A549 (cell line): Measurements from ENCODE around the gene CCDC157.

ENCODE experiments used
- CTCF ChIP-seq: fragments of >200 bp; sonication (Bioruptor Twin); formaldehyde crosslinking; IDR thresholded peaks from 3 replicates; pipeline ENCODE4 v1.5.1; 2016
- E2F6 ChIP-seq: IDR thresholded peaks from 2 replicates; pipeline ENCODE4 v1.6.1; 2012; ENCODE audit warnings: low read depth, borderline replicate concordance
- JUN ChIP-seq, 2 experiments: fragments of >200 bp; sonication (Bioruptor Twin); formaldehyde crosslinking; IDR thresholded peaks; 2 replicates in 1 of 2; 3 replicates in 1 of 2; pipeline ENCODE4 v1.6.1; 2016 to 2017
- PBX3 ChIP-seq: IDR thresholded peaks from 2 replicates; pipeline ENCODE4 v1.6.1; 2012
- POLR2A ChIP-seq: IDR thresholded peaks from 2 replicates; pipeline ENCODE4 v1.6.1; 2012; ENCODE audit warnings: mild to moderate bottlenecking, low read length
- RAD21 ChIP-seq, 2 experiments: fragments of >200 bp in 1 of 2; sonication (Bioruptor Twin) in 1 of 2; formaldehyde crosslinking in 1 of 2; IDR thresholded peaks in 1 of 2; conservative IDR thresholded peaks in 1 of 2; 2 replicates in 1 of 2; 3 replicates in 1 of 2; pipeline ENCODE4 v1.6.1; 2012 to 2018; ENCODE audit warnings: inconsistent platforms in 1 of 2
- REST ChIP-seq: fragments of 200-600 bp; sonication (generic); IDR thresholded peaks from 2 replicates; pipeline ENCODE4 v1.6.1; 2016; ENCODE audit warnings: antibody characterized with exemption, mild to moderate bottlenecking, moderate library complexity
- RFX5 ChIP-seq: fragments of 450-650 bp; IDR thresholded peaks from 2 replicates; pipeline ENCODE4 v1.7.1; 2014; ENCODE audit warnings: antibody characterized with exemption, mild to moderate bottlenecking, moderate library complexity
- USF2 ChIP-seq: fragments of 450-650 bp; IDR thresholded peaks from 2 replicates; pipeline ENCODE4 v1.6.1; 2014; ENCODE audit warnings: antibody characterized with exemption

GRCh38 chr22:30422481-30423300 lies 65.9 kb downstream of the CCDC157 start:
- TF ChIP-seq REST (no peak), CTCF (no peak), POLR2A (no peak), E2F6 (no peak), RAD21 (conservative IDR thresholded peaks at IDR 0.05 in 1 of 2, IDR thresholded peaks at IDR 0.05 in 1 of 2) (no peak), JUN (IDR thresholded peaks at IDR 0.05) (no peak), PBX3 (no peak), USF2 (no peak), RFX5 (no peak)
